ENCODE data around the gene SEMA7A.

DNA sequence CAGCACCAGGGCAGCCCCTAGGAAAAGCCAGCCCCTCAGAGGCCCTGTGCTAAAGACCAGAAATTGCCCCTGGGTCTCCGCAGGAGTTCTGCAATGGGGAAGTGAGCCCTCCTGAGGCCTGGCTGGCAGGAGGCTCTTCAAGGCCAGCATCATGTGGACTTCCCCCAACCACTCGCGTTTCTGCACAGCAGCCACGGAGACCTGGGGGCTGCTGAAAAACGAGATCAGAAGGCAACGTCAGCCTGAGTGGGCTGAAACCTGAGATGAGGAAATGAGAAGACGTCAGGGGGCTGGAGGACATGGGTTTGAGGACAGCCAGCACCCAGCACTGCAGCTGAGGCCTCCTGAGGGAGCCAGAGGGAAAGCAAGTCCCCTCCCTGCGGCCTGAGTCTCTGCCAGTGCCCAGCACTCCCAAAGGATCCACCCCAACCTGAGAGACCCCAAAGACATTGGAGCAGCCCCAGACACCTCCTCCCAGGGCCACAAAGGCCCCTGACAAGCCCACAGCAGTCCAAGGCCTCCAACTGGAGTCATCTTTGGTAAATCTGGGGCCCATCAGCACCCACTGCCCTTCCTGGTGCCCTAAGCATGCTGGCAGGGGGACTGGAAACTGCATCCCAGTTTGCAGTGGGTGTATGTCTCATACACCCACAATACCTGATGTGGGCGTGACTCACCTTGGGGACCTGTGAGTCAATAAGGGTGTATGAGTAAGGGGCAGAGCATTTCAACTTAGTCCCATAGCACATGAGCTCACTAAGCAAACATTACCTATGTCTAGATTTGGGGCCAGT is 37.1 kb downstream of the SEMA7A start:
- TF ChIP-seq CTCF (IDR thresholded peaks at IDR 0.05) (no peak), POLR2A (IDR thresholded peaks at IDR 0.05) (no peak)
